Neuronal stem cell (in vitro differentiated cells): ENCODE data around the gene EDNRB.

ENCODE experiments used
- DNase-seq: peaks from one replicate; pipeline ENCODE4 v3.0.0-alpha.2; 2013; ENCODE audit warnings: low spot score
- H2AFZ ChIP-seq: one replicate; pipeline ENCODE4 v1.6.1; 2013; ENCODE audit warnings: mild to moderate bottlenecking, low read length, inconsistent platforms
- H2AK5ac ChIP-seq: 2 replicates; pipeline ENCODE4 v1.6.1; 2013; ENCODE audit warnings: low read depth, mild to moderate bottlenecking, inconsistent platforms, low read length, moderate library complexity, mixed read lengths
- H2BK120ac ChIP-seq: 2 replicates; pipeline ENCODE4 v1.6.1; 2013; ENCODE audit warnings: low read depth, mild to moderate bottlenecking, inconsistent platforms, low read length, moderate library complexity, mixed read lengths
- H2BK12ac ChIP-seq: one replicate; pipeline ENCODE4 v1.6.1; 2013; ENCODE audit warnings: low read length, inconsistent platforms
- H2BK15ac ChIP-seq: 2 replicates; pipeline ENCODE4 v1.6.1; 2013; ENCODE audit warnings: mild to moderate bottlenecking, low read length, inconsistent platforms, mixed read lengths
- H2BK5ac ChIP-seq: one replicate; pipeline ENCODE4 v1.6.1; 2013; ENCODE audit warnings: inconsistent platforms, mild to moderate bottlenecking, low read length, moderate library complexity
- H3K14ac ChIP-seq: one replicate; pipeline ENCODE4 v1.6.1; 2013; ENCODE audit warnings: low read length, inconsistent platforms
- H3K18ac ChIP-seq: 2 replicates; pipeline ENCODE4 v1.6.1; 2013; ENCODE audit warnings: low read length, inconsistent platforms
- H3K23ac ChIP-seq: 2 replicates; pipeline ENCODE4 v1.6.1; 2013; ENCODE audit warnings: low read depth, mild to moderate bottlenecking, mixed read lengths, low read length, inconsistent platforms; ENCODE audit not compliant: poor library complexity
- H3K27ac ChIP-seq: replicated peaks from 3 replicates; pipeline ENCODE4 v1.5.1; 2013; ENCODE audit warnings: low read length, inconsistent platforms
- H3K27me3 ChIP-seq, 3 experiments: 2 replicates each; pipeline ENCODE4 v1.6.1; 2013; ENCODE audit warnings: low read length in 3 of 3, mild to moderate bottlenecking in 2 of 3, inconsistent platforms in 1 of 3, low read depth in 1 of 3, mixed read lengths in 1 of 3, moderate library complexity in 1 of 3; ENCODE audit not compliant: control insufficient read depth in 3 of 3, insufficient read depth in 3 of 3
- H3K36me3 ChIP-seq, 2 donors: replicated peaks in 1 of 2; 2 replicates each; pipeline ENCODE4 v1.6.1; 2013; ENCODE audit warnings: low read length in 2 of 2; ENCODE audit not compliant: control insufficient read depth in 2 of 2, insufficient read depth in 2 of 2
- H3K4ac ChIP-seq: 2 replicates; pipeline ENCODE4 v1.6.1; 2013; ENCODE audit warnings: inconsistent platforms, mild to moderate bottlenecking, low read length, moderate library complexity
- H3K4me1 ChIP-seq, 2 donors: 1 replicate in 1 of 2; 2 replicates in 1 of 2; pipeline ENCODE4 v1.6.1; 2013; ENCODE audit warnings: low read length in 2 of 2, low read depth in 1 of 2; ENCODE audit not compliant: control insufficient read depth in 2 of 2, insufficient read depth in 1 of 2
- H3K4me2 ChIP-seq: one replicate; pipeline ENCODE4 v1.6.1; 2013; ENCODE audit warnings: mild to moderate bottlenecking, low read length, inconsistent platforms; ENCODE audit not compliant: insufficient read depth, poor library complexity, severe bottlenecking
- H3K4me3 ChIP-seq, 2 donors: 2 replicates each; pipeline ENCODE4 v1.5.1; 2013; ENCODE audit warnings: low read length in 2 of 2, mild to moderate bottlenecking in 2 of 2, inconsistent platforms in 1 of 2, moderate library complexity in 1 of 2
- H3K79me1 ChIP-seq: one replicate; pipeline ENCODE4 v1.6.1; 2013; ENCODE audit warnings: low read depth, mild to moderate bottlenecking, inconsistent platforms, low read length, moderate library complexity
- H3K9ac ChIP-seq: one replicate; pipeline ENCODE4 v1.6.1; 2013; ENCODE audit warnings: mild to moderate bottlenecking, low read depth, low read length, inconsistent platforms; ENCODE audit not compliant: poor library complexity
- H3K9me3 ChIP-seq, 2 donors: replicated peaks in 1 of 2; 2 replicates each; pipeline versions ENCODE3 to v1.6.1; 2013; ENCODE audit warnings: low read length in 2 of 2, mild to moderate bottlenecking in 2 of 2, inconsistent platforms in 1 of 2, low read depth in 1 of 2, mixed read lengths in 1 of 2, moderate library complexity in 1 of 2; ENCODE audit not compliant: control insufficient read depth in 2 of 2, insufficient read depth in 1 of 2
- H4K8ac ChIP-seq: one replicate; pipeline ENCODE4 v1.6.1; 2013; ENCODE audit warnings: low read depth, mild to moderate bottlenecking, inconsistent platforms, low read length, moderate library complexity
- H4K91ac ChIP-seq: one replicate; pipeline ENCODE4 v1.6.1; 2013; ENCODE audit warnings: low read length, low read depth, mild to moderate bottlenecking, inconsistent platforms; ENCODE audit not compliant: poor library complexity
- WGBS, 2 donors: extraction: QIAGEN DNeasy Blood & Tissue Kit; methylation state at CpG; one replicate each; pipeline ENCODE4 v1.1.7; 2013; ENCODE audit warnings: missing lambda C conversion rate in 2 of 2, mixed read lengths in 1 of 2; ENCODE audit not compliant: insufficient read length in 2 of 2, insufficient replicate concordance in 1 of 2; ENCODE audit errors: extremely low coverage in 2 of 2; 5-methylcytosine and 5-hydroxymethylcytosine counted together

The EDNRB gene

GRCh38 chr13:77894743-77895142 lies 23.9 kb downstream of the EDNRB start:
- H3K9ac ChIP-seq = no peak overlapping the region
- H3K27ac ChIP-seq = no peak overlapping the region
- H3K36me3 ChIP-seq = no peaks in the 10 kb centered on the region
- H4K91ac ChIP-seq = no peak overlapping the region
- no peak overlapping the region for H2AFZ ChIP-seq
- H3K23ac ChIP-seq = no peak overlapping the region
- no peak overlapping the region for H2BK120ac ChIP-seq
- no peaks in the 10 kb centered on the region for H3K27me3 ChIP-seq
- H4K8ac ChIP-seq = no peak overlapping the region
- no peak overlapping the region for H3K18ac ChIP-seq
- H2BK15ac ChIP-seq = no peak overlapping the region
- H3K9me3 ChIP-seq = peaks cover 0 to 5% of the 10 kb centered on the region in 2 donors
- no peak overlapping the region for H3K4ac ChIP-seq
- H2BK5ac ChIP-seq = no peak overlapping the region
- WGBS, 2 donors = no CpG with 5 or more reads among the region's 3 CpGs
- H3K4me3 ChIP-seq = no peak overlapping the region
- no peak overlapping the region for H2AK5ac ChIP-seq
- no peak for DNase-seq
- peaks cover 2% of the 10 kb centered on the region in 2 donors for H3K4me1 ChIP-seq
- H3K79me1 ChIP-seq = no peaks in the 10 kb centered on the region
- no peak overlapping the region for H3K14ac ChIP-seq
- H2BK12ac ChIP-seq = no peak overlapping the region
- H3K4me2 ChIP-seq = no peak overlapping the region

- Histone ChIP-seq H3K27ac (no peak overlapping the region), H3K9me3 (peaks cover 0 to 5% of the 10 kb centered on the region in 2 donors), H3K36me3 (no peaks in the 10 kb centered on the region), H2AFZ (no peak overlapping the region), H3K79me1 (no peaks in the 10 kb centered on the region), H3K4me3 (no peak overlapping the region), H3K14ac (no peak overlapping the region), H2BK12ac (no peak overlapping the region), H2BK15ac (no peak overlapping the region), H3K9ac (no peak overlapping the region), H4K91ac (no peak overlapping the region), H2AK5ac (no peak overlapping the region), H3K27me3 (no peaks in the 10 kb centered on the region), H4K8ac (no peak overlapping the region), H3K4me2 (no peak overlapping the region), H3K4me1 (peaks cover 2% of the 10 kb centered on the region in 2 donors), H3K23ac (no peak overlapping the region), H3K4ac (no peak overlapping the region), H2BK5ac (no peak overlapping the region), H2BK120ac (no peak overlapping the region), H3K18ac (no peak overlapping the region)
- WGBS, 2 donors = no CpG with 5 or more reads among the region's 6 CpGs
- no peak for DNase-seq
Observed at GRCh38 chr13:77893066-77893465, 25.6 kb downstream of the EDNRB start.

- Histone ChIP-seq H2AFZ (no peak overlapping the region), H2BK120ac (no peak overlapping the region), H3K27ac (no peak overlapping the region), H2BK15ac (no peak overlapping the region), H3K4me2 (no peak overlapping the region), H2BK5ac (no peak overlapping the region), H3K9ac (no peak overlapping the region), H3K4ac (no peak overlapping the region), H3K4me1 (peaks cover 2% of the 10 kb centered on the region in 2 donors), H3K4me3 (no peak overlapping the region), H3K27me3 (no peaks in the 10 kb centered on the region), H3K36me3 (no peaks in the 10 kb centered on the region), H3K23ac (no peak overlapping the region), H4K91ac (no peak overlapping the region), H3K79me1 (no peaks in the 10 kb centered on the region), H3K9me3 (peaks cover 0 to 5% of the 10 kb centered on the region in 2 donors), H2AK5ac (no peak overlapping the region), H3K18ac (no peak overlapping the region), H3K14ac (no peak overlapping the region), H4K8ac (no peak overlapping the region), H2BK12ac (no peak overlapping the region)
- no peak for DNase-seq
Observed at GRCh38 chr13:77892491-77892890, 26.1 kb downstream of the EDNRB start.

- Histone ChIP-seq H4K91ac (no peak overlapping the region), H3K9me3 (peaks cover 0 to 5% of the 10 kb centered on the region in 2 donors), H3K36me3 (no peaks in the 10 kb centered on the region), H3K4me1 (peaks cover under 1 to 2% of the 10 kb centered on the region in 2 donors), H2AK5ac (no peak overlapping the region), H3K27ac (no peak overlapping the region), H2AFZ (peak overlapping the region; percentile 66), H2BK120ac (no peak overlapping the region), H3K79me1 (no peaks in the 10 kb centered on the region), H2BK12ac (no peak overlapping the region), H3K4me2 (no peak overlapping the region), H3K4ac (no peak overlapping the region), H3K18ac (no peak overlapping the region), H3K4me3 (no peak overlapping the region), H4K8ac (no peak overlapping the region), H2BK5ac (no peak overlapping the region), H2BK15ac (no peak overlapping the region), H3K23ac (no peak overlapping the region), H3K14ac (no peak overlapping the region), H3K27me3 (no peaks in the 10 kb centered on the region), H3K9ac (no peak overlapping the region)
- no peak for DNase-seq
- no CpG with 5 or more reads among the region's 2 CpGs for WGBS, 2 donors
Observed at GRCh38 chr13:77891486-77891885, 27.1 kb downstream of the EDNRB start.
